ENCODE results near the gene SLIT1. TPM values are rescaled to one million over a fixed set of nuclear protein-coding genes. Genes with fewer than 3 reads are reported as not detected.
A peak's percentile ranks its signal among the peaks of the same experiment; 100 is the strongest.

SLIT1 gene
- total RNA-seq, 1 donor from 2014 or later: 0.23 TPM

DNA sequence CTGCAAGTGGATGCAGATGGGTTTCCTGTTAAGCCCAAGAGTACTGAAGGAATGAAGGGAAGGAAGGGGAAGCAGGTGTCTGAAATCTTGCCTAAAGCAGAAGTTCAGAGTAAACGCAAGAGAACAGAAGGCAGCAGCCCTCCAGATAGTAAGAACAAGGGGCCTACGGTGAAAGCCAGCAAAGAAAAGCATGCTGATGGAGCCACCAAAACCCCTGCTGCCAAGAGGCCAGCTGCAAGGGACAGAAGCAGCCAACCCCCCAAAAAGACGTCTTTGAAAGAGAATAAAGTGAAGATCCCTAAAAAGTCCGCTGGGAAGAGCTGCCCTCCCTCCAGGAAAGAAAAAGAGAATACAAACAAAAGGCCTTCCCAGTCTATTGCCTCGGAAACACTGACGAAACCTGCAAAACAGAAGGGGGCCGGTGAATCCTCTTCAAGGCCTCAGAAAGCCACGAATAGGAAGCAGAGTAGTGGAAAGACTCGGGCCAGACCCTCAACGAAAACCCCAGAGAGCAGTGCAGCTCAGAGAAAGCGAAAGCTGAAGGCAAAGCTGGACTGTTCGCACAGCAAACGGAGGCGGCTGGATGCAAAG lies 201.1 kb downstream of the SLIT1 start:
- H3K9me3 ChIP-seq: no peaks in the 10 kb centered on the region
- H3K36me3 ChIP-seq: peaks cover 18% of the 10 kb centered on the region
- no peak for DNase-seq
- H3K27me3 ChIP-seq: no peaks in the 10 kb centered on the region
- ATAC-seq: peak; percentile 46
- TF ChIP-seq, protein P1, sequence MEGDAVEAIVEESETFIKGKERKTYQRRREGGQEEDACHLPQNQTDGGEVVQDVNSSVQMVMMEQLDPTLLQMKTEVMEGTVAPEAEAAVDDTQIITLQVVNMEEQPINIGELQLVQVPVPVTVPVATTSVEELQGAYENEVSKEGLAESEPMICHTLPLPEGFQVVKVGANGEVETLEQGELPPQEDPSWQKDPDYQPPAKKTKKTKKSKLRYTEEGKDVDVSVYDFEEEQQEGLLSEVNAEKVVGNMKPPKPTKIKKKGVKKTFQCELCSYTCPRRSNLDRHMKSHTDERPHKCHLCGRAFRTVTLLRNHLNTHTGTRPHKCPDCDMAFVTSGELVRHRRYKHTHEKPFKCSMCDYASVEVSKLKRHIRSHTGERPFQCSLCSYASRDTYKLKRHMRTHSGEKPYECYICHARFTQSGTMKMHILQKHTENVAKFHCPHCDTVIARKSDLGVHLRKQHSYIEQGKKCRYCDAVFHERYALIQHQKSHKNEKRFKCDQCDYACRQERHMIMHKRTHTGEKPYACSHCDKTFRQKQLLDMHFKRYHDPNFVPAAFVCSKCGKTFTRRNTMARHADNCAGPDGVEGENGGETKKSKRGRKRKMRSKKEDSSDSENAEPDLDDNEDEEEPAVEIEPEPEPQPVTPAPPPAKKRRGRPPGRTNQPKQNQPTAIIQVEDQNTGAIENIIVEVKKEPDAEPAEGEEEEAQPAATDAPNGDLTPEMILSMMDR (IDR thresholded peaks at IDR 0.05): no peak
- intact Hi-C loops (cut with DNase I): no loop called here
- H3K27ac ChIP-seq: no peak overlapping the region
- no peaks in the 10 kb centered on the region for H3K4me1 ChIP-seq
- no peak overlapping the region for H3K4me3 ChIP-seq

DNA sequence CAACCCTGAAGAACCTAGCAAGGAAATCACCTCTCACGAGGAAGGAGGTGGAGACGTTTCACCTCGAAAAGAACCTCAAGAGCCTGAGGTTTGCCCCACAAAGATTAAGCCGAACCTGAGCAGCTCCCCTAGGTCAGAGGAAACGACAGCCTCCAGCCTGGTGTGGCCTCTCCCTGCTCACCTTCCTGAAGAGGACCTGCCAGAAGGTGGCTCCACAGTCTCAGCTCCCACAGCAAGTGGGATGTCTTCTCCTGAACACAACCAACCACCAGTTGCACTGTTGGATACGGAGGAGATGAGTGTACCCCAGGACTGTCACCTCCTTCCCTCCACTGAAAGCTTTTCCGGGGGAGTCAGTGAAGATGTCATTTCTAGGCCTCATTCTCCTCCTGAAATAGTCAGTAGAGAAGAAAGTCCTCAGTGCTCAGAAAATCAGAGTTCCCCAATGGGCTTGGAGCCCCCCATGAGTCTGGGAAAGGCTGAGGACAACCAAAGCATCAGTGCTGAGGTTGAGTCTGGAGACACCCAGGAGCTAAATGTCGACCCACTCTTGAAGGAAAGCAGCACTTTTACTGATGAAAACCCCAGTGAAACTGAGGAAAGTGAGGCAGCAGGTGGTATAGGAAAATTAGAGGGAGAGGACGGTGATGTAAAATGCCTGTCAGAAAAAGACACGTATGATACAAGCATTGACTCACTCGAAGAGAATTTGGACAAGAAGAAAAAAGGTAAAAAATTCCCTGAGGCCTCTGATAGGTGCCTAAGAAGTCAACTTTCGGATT lies 203.4 kb downstream of the SLIT1 start:
- intact Hi-C loops (cut with DNase I): no loop called here
- Histone ChIP-seq H3K27me3 (no peaks in the 10 kb centered on the region), H3K9me3 (no peaks in the 10 kb centered on the region), H3K36me3 (peaks cover 18% of the 10 kb centered on the region), H3K4me3 (no peak overlapping the region), H3K4me1 (no peaks in the 10 kb centered on the region), H3K27ac (no peak overlapping the region)
- TF ChIP-seq, protein P1 (IDR thresholded peaks at IDR 0.05): no peak
- DNase-seq (no peak), ATAC-seq (no peak)

DNA sequence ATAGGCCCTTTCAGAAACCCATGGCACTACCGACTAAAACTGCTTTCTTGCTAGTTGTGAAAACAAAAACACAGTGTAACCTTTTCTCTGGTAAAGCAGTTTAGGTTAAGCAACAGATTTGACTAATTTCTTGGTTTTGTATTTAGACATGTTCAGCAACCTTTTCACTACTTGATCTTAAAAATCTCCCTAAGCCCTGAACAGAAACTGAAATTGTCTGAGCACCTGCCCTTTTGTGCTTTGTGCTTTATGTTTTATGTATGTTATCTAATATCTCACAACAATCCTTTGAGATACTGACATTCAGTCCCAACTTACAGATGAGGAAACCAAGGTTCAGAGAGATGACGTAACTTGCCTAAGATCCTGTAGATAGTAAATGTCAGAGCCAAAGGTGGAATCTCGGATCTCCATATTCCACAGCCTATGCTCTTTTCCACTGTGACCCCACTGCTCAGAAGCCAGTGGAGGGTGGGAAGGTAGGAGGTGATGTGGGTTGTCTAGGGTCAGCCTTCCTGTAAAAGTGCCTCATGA lies 207.1 kb downstream of the SLIT1 start:
- H3K4me1 ChIP-seq: no peaks in the 10 kb centered on the region
- peaks cover 18% of the 10 kb centered on the region for H3K36me3 ChIP-seq
- no peak overlapping the region for H3K27ac ChIP-seq
- no peaks in the 10 kb centered on the region for H3K27me3 ChIP-seq
- no peak for ATAC-seq
- intact Hi-C loops (cut with DNase I): no loop called here
- no peak for DNase-seq
- H3K9me3 ChIP-seq: no peaks in the 10 kb centered on the region
- H3K4me3 ChIP-seq: no peak overlapping the region
- TF ChIP-seq, protein P1 (IDR thresholded peaks at IDR 0.05): no peak

DNA sequence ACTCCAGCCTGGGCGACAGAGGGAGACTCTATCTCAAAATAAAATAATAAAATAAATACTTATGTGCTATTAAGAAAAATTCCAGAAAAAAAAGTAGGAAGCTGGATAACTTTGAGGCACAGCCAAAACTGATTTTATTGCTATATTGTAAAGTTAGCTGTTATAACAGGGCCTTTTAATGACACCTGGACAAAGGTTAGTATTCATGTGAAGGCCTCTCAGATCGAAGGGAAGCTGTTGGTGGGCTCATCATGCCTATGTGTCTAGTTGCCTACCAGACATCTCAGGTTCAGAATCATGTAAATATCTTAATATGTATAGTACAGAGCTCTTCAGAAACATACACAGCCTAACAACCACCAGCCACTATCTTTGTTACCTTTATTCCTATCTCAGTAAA lies 210.6 kb downstream of the SLIT1 start:
- H3K9me3 ChIP-seq: no peaks in the 10 kb centered on the region
- no peak overlapping the region for H3K27ac ChIP-seq
- H3K4me1 ChIP-seq: no peaks in the 10 kb centered on the region
- H3K4me3 ChIP-seq: no peak overlapping the region
- no peak for DNase-seq
- no peak for ATAC-seq
- no peaks in the 10 kb centered on the region for H3K27me3 ChIP-seq
- intact Hi-C loops (cut with DNase I): no loop called here
- no peaks in the 10 kb centered on the region for H3K36me3 ChIP-seq
- TF ChIP-seq, protein P1 (IDR thresholded peaks at IDR 0.05): no peak

DNA sequence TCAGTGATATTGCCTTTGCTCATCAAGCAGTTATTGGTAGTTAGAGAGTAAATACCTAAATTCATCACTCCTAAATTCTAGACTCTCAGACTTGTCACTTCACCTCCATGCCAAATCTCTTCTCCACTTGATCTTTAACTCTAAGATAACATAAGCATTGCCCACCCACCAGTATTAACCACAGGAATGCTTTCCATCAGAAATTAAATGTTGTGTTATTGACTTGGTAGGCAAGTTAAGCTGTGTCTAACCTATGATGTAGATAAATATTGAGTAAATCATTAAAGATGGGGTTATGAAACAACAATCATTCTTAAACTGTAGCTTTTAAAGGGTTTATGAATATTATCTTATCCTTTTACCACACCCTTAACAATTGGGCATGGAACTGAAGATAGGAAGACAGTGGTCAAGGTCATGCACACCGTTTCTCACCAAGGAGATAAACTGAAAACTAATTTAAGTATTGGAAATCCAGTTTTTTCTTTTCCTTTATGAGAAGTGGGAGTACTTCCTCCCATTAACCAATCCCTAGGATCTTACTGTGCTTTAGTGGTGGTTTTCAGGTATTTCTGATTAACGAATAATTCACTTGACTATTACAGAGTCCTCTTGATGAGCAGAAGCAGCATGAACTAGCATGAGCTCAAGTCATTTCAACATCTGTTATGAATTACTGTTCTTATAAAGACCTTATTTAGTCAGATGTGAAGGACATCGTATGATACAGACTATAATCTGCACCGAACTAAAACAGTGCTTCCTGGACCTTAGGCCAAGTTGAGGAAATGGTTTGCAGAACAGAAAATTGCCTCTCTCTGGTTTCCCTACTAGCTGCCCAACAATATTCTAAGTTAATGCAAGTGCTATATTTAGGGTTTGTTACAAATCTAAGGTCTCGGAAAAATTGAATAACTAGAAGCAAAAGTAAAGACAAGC lies 211.7 kb downstream of the SLIT1 start:
- DNase-seq: no peak
- no peak for ATAC-seq
- Histone ChIP-seq H3K4me3 (no peak overlapping the region), H3K9me3 (no peaks in the 10 kb centered on the region), H3K36me3 (no peaks in the 10 kb centered on the region), H3K27ac (no peak overlapping the region), H3K27me3 (no peaks in the 10 kb centered on the region), H3K4me1 (no peaks in the 10 kb centered on the region)
- TF ChIP-seq, protein P1 (IDR thresholded peaks at IDR 0.05): no peak
- intact Hi-C loops (cut with DNase I): no loop called here

Measured in upper lobe of right lung (tissue), 1 donor.